ENCODE data around the gene COL23A1.

GRCh38 chr5:178588769-178589168 is 1.4 kb downstream of the COL23A1 start:
- TF ChIP-seq CTCF (IDR thresholded peaks at IDR 0.05) (no peak), POLR2A (IDR thresholded peaks at IDR 0.05) (no peak)

Measured in lower leg skin (tissue), 3 donors.